Measurements from ENCODE around the gene SLC25A21. TPM values are rescaled to one million over a fixed set of nuclear protein-coding genes. Genes with fewer than 3 reads are reported as not detected.

SLC25A21 gene
- total RNA-seq, 2 experiments from 2014 or later: not detected

GRCh38 chr14:37116933-37117849 lies 55.2 kb downstream of the SLC25A21 start:
- ATAC-seq: no peak
- H3K36me3 Mint-ChIP-seq (ENCODE audit: low read depth): no peaks in the 10 kb centered on the region
- H3K27ac Mint-ChIP-seq: no peak overlapping the region
- H3K9me3 Mint-ChIP-seq: no peaks in the 10 kb centered on the region
- CTCF ChIA-PET: interaction anchor here (0.7 kb wide), 1 partner anchor 29 kb away, joined by 3 read pairs; no protein-coding TSS in a partner anchor
- no peaks in the 10 kb centered on the region for H3K27me3 Mint-ChIP-seq
- POLR2A ChIA-PET: no interaction called here
- no peak for TF ChIP-seq CTCF (IDR thresholded peaks at IDR 0.05)
- DNase-seq: no peak
- no peak overlapping the region for H3K4me3 Mint-ChIP-seq
- intact Hi-C loops (cut with micrococcal nuclease): no loop called here
- H3K4me1 Mint-ChIP-seq (ENCODE audit: low read depth): no peaks in the 10 kb centered on the region

DNA sequence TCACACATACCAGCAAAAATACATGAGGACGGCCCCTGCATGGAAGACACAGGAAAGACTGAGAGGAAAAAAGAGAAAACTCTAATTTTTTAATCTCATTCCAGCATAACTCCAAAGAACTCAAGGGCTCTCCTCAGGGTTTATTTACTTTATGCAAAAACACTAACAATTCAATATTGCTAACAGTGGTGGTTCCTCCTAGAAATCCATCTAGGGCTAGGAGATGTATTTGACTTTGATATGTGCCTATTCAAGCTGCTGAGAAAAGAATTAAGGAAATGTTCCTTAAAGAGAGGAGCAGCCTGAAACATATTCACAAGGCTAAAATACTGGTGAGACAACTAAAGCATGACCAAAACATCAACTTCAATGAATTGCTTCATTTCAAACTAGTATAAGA lies 57.0 kb downstream of the SLC25A21 start:
- Mint-ChIP-seq H3K27me3 (no peaks in the 10 kb centered on the region), H3K4me3 (no peak overlapping the region), H3K36me3 (ENCODE audit: low read depth) (no peaks in the 10 kb centered on the region), H3K4me1 (ENCODE audit: low read depth) (no peaks in the 10 kb centered on the region), H3K27ac (no peak overlapping the region), H3K9me3 (no peaks in the 10 kb centered on the region)
- ChIA-PET POLR2A (no interaction called here), CTCF (no interaction called here)
- intact Hi-C loops (cut with micrococcal nuclease): no loop called here
- ATAC-seq: no peak
- TF ChIP-seq CTCF (IDR thresholded peaks at IDR 0.05): no peak
- no peak for DNase-seq

DNA sequence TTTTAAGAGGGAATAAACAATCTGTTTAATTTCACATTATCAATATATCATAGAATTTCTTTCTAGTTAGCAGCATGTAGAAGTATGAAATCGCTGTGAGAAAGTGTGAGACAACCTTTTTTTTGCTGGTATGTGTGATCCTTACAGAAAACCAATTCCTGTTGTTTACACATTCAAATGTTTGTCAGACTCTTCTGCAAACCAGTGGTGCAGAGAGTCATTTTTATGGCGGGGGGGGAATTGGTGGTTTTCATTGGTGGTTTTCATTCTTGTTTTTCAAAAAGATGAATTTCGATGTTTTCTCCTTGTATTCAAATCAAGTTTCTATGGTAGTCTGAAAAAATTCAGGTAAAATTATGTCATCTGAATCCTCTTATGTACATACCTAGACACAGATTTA lies 57.8 kb downstream of the SLC25A21 start:
- H3K4me3 Mint-ChIP-seq: no peak overlapping the region
- TF ChIP-seq CTCF (IDR thresholded peaks at IDR 0.05): no peak
- ATAC-seq (no peak), DNase-seq (no peak)
- no peak overlapping the region for H3K27ac Mint-ChIP-seq
- H3K27me3 Mint-ChIP-seq: no peaks in the 10 kb centered on the region
- H3K36me3 Mint-ChIP-seq (ENCODE audit: low read depth): no peaks in the 10 kb centered on the region
- H3K4me1 Mint-ChIP-seq (ENCODE audit: low read depth): no peaks in the 10 kb centered on the region
- ChIA-PET CTCF (no interaction called here), POLR2A (no interaction called here)
- H3K9me3 Mint-ChIP-seq: no peaks in the 10 kb centered on the region
- intact Hi-C loops (cut with micrococcal nuclease): no loop called here

- POLR2A ChIA-PET: no interaction called here
- Mint-ChIP-seq H3K4me1 (ENCODE audit: low read depth) (no peaks in the 10 kb centered on the region), H3K9me3 (no peaks in the 10 kb centered on the region), H3K27me3 (no peaks in the 10 kb centered on the region), H3K4me3 (no peak overlapping the region), H3K36me3 (ENCODE audit: low read depth) (no peaks in the 10 kb centered on the region), H3K27ac (no peak overlapping the region)
- no peak for TF ChIP-seq CTCF (IDR thresholded peaks at IDR 0.05)
- CTCF ChIA-PET: no interaction called here
- ATAC-seq: no peak
- intact Hi-C loops (cut with micrococcal nuclease): no loop called here
- no peak for DNase-seq
These were observed 58.4 kb downstream of the SLC25A21 start for GRCh38 chr14:37114002-37114401.

DNA sequence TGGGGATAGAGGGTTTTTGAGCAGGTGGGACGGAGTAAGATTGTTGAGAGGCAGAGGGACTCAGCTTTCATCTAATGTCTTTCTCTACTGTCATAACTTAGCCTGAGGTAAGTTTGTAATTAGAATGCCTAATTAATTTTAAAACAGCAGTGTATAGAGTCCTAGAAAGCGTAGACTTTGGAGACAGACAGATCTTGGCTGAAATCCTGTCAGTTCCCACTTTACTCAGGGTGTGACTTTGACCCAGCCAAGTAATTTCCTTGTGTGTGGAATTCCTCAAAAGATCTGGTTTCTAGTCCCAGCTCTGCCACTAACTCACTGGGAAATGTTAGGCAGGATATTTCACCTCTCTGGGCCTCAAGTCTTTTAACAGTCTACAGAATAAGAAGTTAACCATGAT lies 74.3 kb downstream of the SLC25A21 start:
- H3K9me3 Mint-ChIP-seq: no peaks in the 10 kb centered on the region
- ATAC-seq (no peak), DNase-seq (no peak)
- no peaks in the 10 kb centered on the region for H3K36me3 Mint-ChIP-seq (ENCODE audit: low read depth)
- intact Hi-C loops (cut with micrococcal nuclease): no loop called here
- ChIA-PET POLR2A (no interaction called here), CTCF (no interaction called here)
- no peak overlapping the region for H3K4me3 Mint-ChIP-seq
- no peaks in the 10 kb centered on the region for H3K4me1 Mint-ChIP-seq (ENCODE audit: low read depth)
- H3K27ac Mint-ChIP-seq: no peak overlapping the region
- no peaks in the 10 kb centered on the region for H3K27me3 Mint-ChIP-seq
- no peak for TF ChIP-seq CTCF (IDR thresholded peaks at IDR 0.05)

Measured in activated CD8-positive, alpha-beta T cell treated with anti-CD3 and anti-CD28 coated beads for 36 hours (primary cell).